HCT116 (cell line): ENCODE data around the gene ZNF787. TPM values are rescaled to one million over a fixed set of nuclear protein-coding genes. Genes with fewer than 3 reads are reported as not detected.

Experiments
- ATAC-seq: fragments of 200-7000 bp; cut with Tn5 transposase; 2 replicates; pipeline ENCODE4 v1.9.1; 2020; ENCODE audit warnings: mild to moderate bottlenecking, moderate library complexity
- BruUV-seq: library from RNA; stranded (reverse); fragments of 400-500 nt; replicated peaks from 2 replicates; lab custom pipeline; 2021; lab: Mats Ljungman, UMichigan
- CTCF ChIA-PET: fragments of 300-600 bp; sonication (Branson Sonifier 250); formaldehyde crosslinking; loops from one replicate; lab custom pipeline; 2021; ENCODE audit warnings: antibody characterized with exemption; lab: Charles Lee
- POLR2A ChIA-PET: fragments of 300-600, 350-600 bp; sonication (Branson Sonifier 250); formaldehyde crosslinking; loops from one replicate; lab custom pipeline; 2021; ENCODE audit warnings: antibody characterized with exemption; lab: Charles Lee
- RAD21 ChIA-PET, 2 experiments: fragments of 300-600 bp; sonication (Branson Sonifier 250); formaldehyde crosslinking; loops; one replicate each; lab custom pipeline; 2023; ENCODE audit warnings: low total read pairs in 2 of 2; ENCODE audit not compliant: uncharacterized antibody in 2 of 2, unreplicated experiment in 2 of 2, low non-redundant PET in 1 of 2; lab: Charles Lee
- DNase-seq: peaks from one replicate; pipeline ENCODE4 v3.0.0-alpha.2; 2010; ENCODE audit warnings: low read depth, low spot score
- H2AFZ ChIP-seq: fragments of 200-600 bp; shearing (Covaris generic), sonication (generic); 2 replicates; pipeline ENCODE4 v1.6.1; 2017; ENCODE audit warnings: low read depth, mixed run types, mixed read lengths, antibody characterized with exemption, low read length; ENCODE audit not compliant: poor library complexity, severe bottlenecking
- H3K27ac ChIP-seq: 2 replicates; pipeline ENCODE4 v1.5.1; 2012; ENCODE audit warnings: low read depth, low read length
- H3K27me3 ChIP-seq: fragments of 200-600 bp; sonication (generic); 2 replicates; pipeline ENCODE4 v1.6.1; 2016; ENCODE audit warnings: mixed run types, low read length, mixed read lengths; ENCODE audit not compliant: insufficient read depth
- H3K36me3 ChIP-seq, 2 experiments: fragments of 200-500 bp in 1 of 2; fragments of 200-600 bp in 1 of 2; sonication (Bioruptor generic) in 1 of 2; sonication (generic) in 1 of 2; 2 replicates each; pipeline versions ENCODE4 v1.5.1 to v1.6.1; 2014 to 2016; ENCODE audit warnings: low read length in 2 of 2, inconsistent platforms in 1 of 2, mixed read lengths in 1 of 2, mixed run types in 1 of 2; ENCODE audit not compliant: insufficient read depth in 2 of 2, control insufficient read depth in 1 of 2
- H3K4me1 ChIP-seq, 2 experiments: fragments of 200-600 bp in 1 of 2; sonication (generic) in 1 of 2; 2 replicates each; pipeline versions ENCODE4 v1.5.1 to v1.6.1; 2012 to 2017; ENCODE audit warnings: low read length in 2 of 2, inconsistent platforms in 1 of 2, mild to moderate bottlenecking in 1 of 2, mixed read lengths in 1 of 2, mixed run types in 1 of 2, moderate library complexity in 1 of 2; ENCODE audit not compliant: insufficient read depth in 2 of 2, control insufficient read depth in 1 of 2
- H3K4me2 ChIP-seq: fragments of 200-600 bp; sonication (generic); 2 replicates; pipeline ENCODE4 v1.6.1; 2017; ENCODE audit warnings: mixed run types, low read length, mixed read lengths
- H3K4me3 ChIP-seq, 2 experiments: fragments of 200-600 bp in 1 of 2; sonication (generic) in 1 of 2; replicated peaks in 1 of 2; 2 replicates each; pipeline ENCODE4 v1.5.1; 2011 to 2016; ENCODE audit warnings: low read length in 2 of 2, control low read depth in 1 of 2, low read depth in 1 of 2, mild to moderate bottlenecking in 1 of 2, mixed read lengths in 1 of 2, mixed run types in 1 of 2
- H3K79me2 ChIP-seq: fragments of 200-600 bp; sonication (generic); 2 replicates; pipeline ENCODE4 v1.6.1; 2017; ENCODE audit warnings: mild to moderate bottlenecking, mixed run types, low read length, moderate library complexity, mixed read lengths; ENCODE audit not compliant: insufficient read depth
- H3K9ac ChIP-seq: fragments of 200-600 bp; sonication (generic); 2 replicates; pipeline ENCODE4 v1.6.1; 2016; ENCODE audit warnings: low read length, mixed read lengths
- H3K9me2 ChIP-seq: fragments of 200-600 bp; sonication (generic), shearing (Covaris generic); 2 replicates; pipeline ENCODE4 v1.6.1; 2017; ENCODE audit warnings: mixed run types, mild to moderate bottlenecking, moderate library complexity; ENCODE audit not compliant: insufficient read depth
- H3K9me3 ChIP-seq, 2 experiments: fragments of 200-500 bp in 1 of 2; fragments of 200-600 bp in 1 of 2; sonication (Bioruptor generic) in 1 of 2; sonication (generic) in 1 of 2; 2 replicates each; pipeline ENCODE4 v1.6.1; 2014 to 2017; ENCODE audit warnings: low read length in 2 of 2, mixed read lengths in 2 of 2, inconsistent platforms in 1 of 2, low read depth in 1 of 2, mild to moderate bottlenecking in 1 of 2, mixed run types in 1 of 2, moderate library complexity in 1 of 2; ENCODE audit not compliant: control insufficient read depth in 1 of 2, insufficient read depth in 1 of 2
- H4K20me1 ChIP-seq: fragments of 200-600 bp; sonication (generic), shearing (Covaris generic); 2 replicates; pipeline ENCODE4 v1.6.1; 2017; ENCODE audit warnings: mixed run types, mild to moderate bottlenecking, moderate library complexity; ENCODE audit not compliant: insufficient read depth
- CBX3 ChIP-seq: IDR thresholded peaks from 2 replicates; pipeline ENCODE4 v1.6.1; 2012; ENCODE audit warnings: low read depth
- CEBPB ChIP-seq: IDR thresholded peaks from 2 replicates; pipeline ENCODE4 v1.6.1; 2012; ENCODE audit warnings: low read depth
- ELF1 ChIP-seq: IDR thresholded peaks from 2 replicates; pipeline ENCODE4 v1.6.1; 2012; ENCODE audit warnings: low read depth, borderline replicate concordance
- EZH2phosphoT487 ChIP-seq: fragments of 200-600 bp; IDR thresholded peaks from 2 replicates; pipeline ENCODE4 v1.6.1; 2018; ENCODE audit warnings: antibody characterized with exemption, borderline replicate concordance
- JUND ChIP-seq: IDR thresholded peaks from 2 replicates; pipeline ENCODE4 v1.6.1; 2012
- POLR2A ChIP-seq: IDR thresholded peaks from 2 replicates; pipeline ENCODE4 v1.7.0; 2011; ENCODE audit warnings: borderline replicate concordance; ENCODE audit not compliant: insufficient read depth, insufficient read length; ENCODE audit errors: extremely low read depth
- POLR2AphosphoS5 ChIP-seq: IDR thresholded peaks from 2 replicates; pipeline ENCODE4 v1.6.1; 2011; ENCODE audit warnings: mild to moderate bottlenecking, low read depth, low read length, moderate library complexity
- RAD21 ChIP-seq: IDR thresholded peaks from 2 replicates; pipeline ENCODE4 v1.6.1; 2012; ENCODE audit warnings: low read depth, mild to moderate bottlenecking
- SIN3A ChIP-seq: IDR thresholded peaks from 2 replicates; pipeline ENCODE4 v1.6.1; 2012; ENCODE audit warnings: low read depth
- SP1 ChIP-seq: IDR thresholded peaks from 2 replicates; pipeline ENCODE4 v1.6.1; 2012; ENCODE audit warnings: low read depth
- SRF ChIP-seq: IDR thresholded peaks from 2 replicates; pipeline ENCODE4 v1.6.1; 2012; ENCODE audit warnings: low read depth
- TCF7L2 ChIP-seq: IDR thresholded peaks from 2 replicates; pipeline ENCODE4 v1.7.0; 2011; ENCODE audit warnings: borderline replicate concordance, inconsistent platforms; ENCODE audit not compliant: insufficient read depth, insufficient read length; ENCODE audit errors: extremely low read depth
- YY1 ChIP-seq: IDR thresholded peaks from 2 replicates; pipeline ENCODE4 v1.6.1; 2011; ENCODE audit warnings: low read length, low read depth, moderate library complexity, mild to moderate bottlenecking; ENCODE audit not compliant: insufficient replicate concordance; ENCODE audit errors: extremely low read depth
- ZNF274 ChIP-seq: fragments of 200-500 bp; sonication (Bioruptor generic); IDR thresholded peaks from 2 replicates; pipeline ENCODE4 v1.6.1; 2014; ENCODE audit warnings: mild to moderate bottlenecking, low read depth, low read length, inconsistent platforms
- intact Hi-C: fragments of 100-400 bp; cut with micrococcal nuclease; formaldehyde crosslinking; loops from 2 replicates; pipeline ENCODE4 v1.10.0; 2022
- total RNA-seq: library from RNA; stranded (reverse); gene quantifications from one replicate; pipeline ENCODE4 v1.2.1, GENCODE V29; 2021; ENCODE audit not compliant: unreplicated experiment
- TF ChIP-seq, protein P1 (sequence below), 3 experiments: fragments of 200-600 bp in 1 of 3; sonication (generic) in 1 of 3; IDR thresholded peaks in 2 of 3; conservative IDR thresholded peaks in 1 of 3; 2 replicates each; pipeline ENCODE4 v1.5.1; 2012 to 2017; ENCODE audit warnings: low read depth in 2 of 3, low read length in 2 of 3, antibody characterized with exemption in 1 of 3, borderline replicate concordance in 1 of 3, control low read depth in 1 of 3, mild to moderate bottlenecking in 1 of 3, mixed read lengths in 1 of 3, mixed run types in 1 of 3, moderate library complexity in 1 of 3; ENCODE audit not compliant: insufficient read depth in 1 of 3
- TF ChIP-seq, protein P2 (sequence below): IDR thresholded peaks from 2 replicates; pipeline ENCODE4 v1.6.1; 2012

The ZNF787 gene
- total RNA-seq, 1 experiment from 2014 or later = 40.3 TPM

DNA sequence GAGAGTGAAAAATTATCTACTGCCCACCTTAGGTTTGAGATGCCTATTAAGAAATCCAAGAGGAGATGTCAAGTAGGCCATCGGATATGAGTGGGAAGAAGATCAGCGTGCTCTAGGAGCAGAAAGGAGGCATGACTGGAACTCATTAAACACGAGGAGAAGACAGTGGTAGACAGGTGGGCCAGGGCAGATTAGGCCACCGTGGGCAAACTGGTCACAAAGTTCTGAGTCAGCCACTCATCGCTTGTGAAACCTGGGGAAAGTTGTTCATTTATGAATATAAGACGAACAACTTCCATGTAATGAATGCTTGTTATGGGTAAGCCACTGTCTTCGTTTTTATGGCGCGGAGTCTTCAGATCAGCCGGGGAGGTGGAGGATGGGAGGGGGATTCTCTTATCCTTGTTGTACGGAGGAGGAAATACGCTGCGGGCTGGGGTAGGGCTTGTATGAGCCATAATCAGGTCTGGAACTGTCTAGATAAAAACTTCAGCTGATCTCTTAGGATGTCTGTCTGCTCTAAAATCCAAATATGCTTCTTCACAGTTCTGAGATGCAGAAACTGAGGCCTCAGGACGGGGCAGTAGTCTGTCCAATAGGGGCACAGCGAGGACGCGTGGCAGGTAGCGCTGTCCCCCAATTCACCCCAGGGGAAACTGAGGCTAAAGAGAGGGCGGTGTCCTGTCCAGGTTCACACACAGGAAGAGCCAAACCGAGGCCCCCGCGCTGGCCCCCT, 18.9 kb upstream of the ZNF787 start:
- Histone ChIP-seq H3K4me1 (peaks cover 6 to 12% of the 10 kb centered on the region in 2 experiments), H3K79me2 (no peaks in the 10 kb centered on the region; the same call in 1 of the 2 replicates), H3K4me2 (peak overlapping the region; percentile 96), H3K9ac (peak overlapping the region; percentile 68), H3K36me3 (no peaks in the 10 kb centered on the region), H2AFZ (peak overlapping the region; percentile 54), H3K9me2 (no peaks in the 10 kb centered on the region), H3K27ac (peak overlapping the region; percentile 52; the same call in 1 of the 2 replicates), H3K4me3 (peak overlapping the region; percentile 71 to 72), H3K9me3 (no peaks in the 10 kb centered on the region), H4K20me1 (no peaks in the 10 kb centered on the region), H3K27me3 (no peaks in the 10 kb centered on the region)
- DNase-seq (no peak), ATAC-seq (peak; percentile 1; the same call in 1 of the 2 replicates)
- CTCF ChIA-PET = interaction anchor here (1.8 kb wide), 1 partner anchor 32 kb away, joined by 4 read pairs; no protein-coding TSS in a partner anchor
- POLR2A ChIA-PET = interaction anchor here (1.1 to 1.3 kb wide), 2 partner anchors 15 to 19 kb away, joined by 4 to 6 read pairs; partner anchors contain the start of gene ZNF787
- TF ChIP-seq JUND (no peak), SIN3A (no peak)
- intact Hi-C loops = loop anchor here (1.0 kb wide), 2 partner anchors 19 to 174 kb away; partner anchors contain the start of genes ZNF787 and ZSCAN5A
- RAD21 ChIA-PET = no interaction called here
- TSS peak; percentile 91 for BruUV-seq

DNA sequence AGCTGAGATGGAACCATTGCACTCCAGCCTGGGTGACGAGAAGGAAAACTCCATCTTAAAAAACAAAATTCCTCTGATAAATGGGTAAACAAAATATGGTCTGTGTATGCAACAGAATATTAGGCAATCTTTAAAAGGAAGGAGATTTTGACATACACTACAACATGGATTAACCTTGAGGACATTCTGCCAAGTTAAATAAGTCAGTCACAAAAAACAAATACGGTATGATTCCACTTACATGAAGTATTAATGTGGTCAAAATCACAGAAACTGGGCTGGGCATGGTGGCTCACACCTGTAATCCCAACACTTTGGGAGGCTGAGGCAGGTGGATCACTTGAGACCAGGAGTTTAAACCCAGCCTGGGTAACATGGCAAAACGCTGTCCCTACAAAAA, 17.0 kb upstream of the ZNF787 start:
- ChIA-PET POLR2A (no interaction called here), RAD21 (interaction anchor here in 1 of 2 experiments (0.9 kb wide), 1 partner anchor 16 kb away, joined by 6 read pairs; no protein-coding TSS in a partner anchor), CTCF (interaction anchor here (0.7 kb wide), 1 partner anchor 505 kb away, joined by 3 read pairs; no protein-coding TSS in a partner anchor)
- ATAC-seq (no peak), DNase-seq (no peak)
- Histone ChIP-seq H3K9ac (no peak overlapping the region), H3K79me2 (no peaks in the 10 kb centered on the region), H3K27ac (no peak overlapping the region), H4K20me1 (no peaks in the 10 kb centered on the region), H3K4me2 (no peak overlapping the region), H3K4me3 (no peak overlapping the region), H3K36me3 (no peaks in the 10 kb centered on the region), H3K27me3 (no peaks in the 10 kb centered on the region), H3K9me2 (no peaks in the 10 kb centered on the region), H3K9me3 (no peaks in the 10 kb centered on the region), H2AFZ (no peak overlapping the region), H3K4me1 (peaks cover 9 to 20% of the 10 kb centered on the region in 2 experiments)
- intact Hi-C loops = no loop called here
- no TSS peak for BruUV-seq
- TF ChIP-seq SIN3A = no peak
- TF ChIP-seq SRF = no peak
- TF ChIP-seq CBX3 = no peak
- TF ChIP-seq YY1 = no peak
- no peak for TF ChIP-seq POLR2A
- no peak for TF ChIP-seq POLR2AphosphoS5
- TF ChIP-seq RAD21 = no peak
- no peak for TF ChIP-seq ELF1
- no peak for TF ChIP-seq TCF7L2
- TF ChIP-seq, protein P1, sequence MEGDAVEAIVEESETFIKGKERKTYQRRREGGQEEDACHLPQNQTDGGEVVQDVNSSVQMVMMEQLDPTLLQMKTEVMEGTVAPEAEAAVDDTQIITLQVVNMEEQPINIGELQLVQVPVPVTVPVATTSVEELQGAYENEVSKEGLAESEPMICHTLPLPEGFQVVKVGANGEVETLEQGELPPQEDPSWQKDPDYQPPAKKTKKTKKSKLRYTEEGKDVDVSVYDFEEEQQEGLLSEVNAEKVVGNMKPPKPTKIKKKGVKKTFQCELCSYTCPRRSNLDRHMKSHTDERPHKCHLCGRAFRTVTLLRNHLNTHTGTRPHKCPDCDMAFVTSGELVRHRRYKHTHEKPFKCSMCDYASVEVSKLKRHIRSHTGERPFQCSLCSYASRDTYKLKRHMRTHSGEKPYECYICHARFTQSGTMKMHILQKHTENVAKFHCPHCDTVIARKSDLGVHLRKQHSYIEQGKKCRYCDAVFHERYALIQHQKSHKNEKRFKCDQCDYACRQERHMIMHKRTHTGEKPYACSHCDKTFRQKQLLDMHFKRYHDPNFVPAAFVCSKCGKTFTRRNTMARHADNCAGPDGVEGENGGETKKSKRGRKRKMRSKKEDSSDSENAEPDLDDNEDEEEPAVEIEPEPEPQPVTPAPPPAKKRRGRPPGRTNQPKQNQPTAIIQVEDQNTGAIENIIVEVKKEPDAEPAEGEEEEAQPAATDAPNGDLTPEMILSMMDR (IDR thresholded peaks at IDR 0.05 in 2 of 3, conservative IDR thresholded peaks at IDR 0.05 in 1 of 3; ENCODE audit: borderline replicate concordance in 1 of 3, insufficient read depth in 1 of 3, low read depth in 2 of 3, low read length in 2 of 3) = no peak
- no peak for TF ChIP-seq CEBPB
- TF ChIP-seq SP1 = no peak
- no peak for TF ChIP-seq ZNF274
- TF ChIP-seq, protein P2, sequence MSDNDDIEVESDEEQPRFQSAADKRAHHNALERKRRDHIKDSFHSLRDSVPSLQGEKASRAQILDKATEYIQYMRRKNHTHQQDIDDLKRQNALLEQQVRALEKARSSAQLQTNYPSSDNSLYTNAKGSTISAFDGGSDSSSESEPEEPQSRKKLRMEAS = no peak
- no peak for TF ChIP-seq EZH2phosphoT487
